AG08396 (cell line): ENCODE measurements around the gene RUBCN.
A peak's percentile ranks its signal among the peaks of the same experiment; 100 is the strongest.

Source experiments
- DNase-seq: peaks from one replicate; pipeline ENCODE4 v3.0.0; 2012; ENCODE audit warnings: low spot score, mixed read lengths

The RUBCN gene

DNA sequence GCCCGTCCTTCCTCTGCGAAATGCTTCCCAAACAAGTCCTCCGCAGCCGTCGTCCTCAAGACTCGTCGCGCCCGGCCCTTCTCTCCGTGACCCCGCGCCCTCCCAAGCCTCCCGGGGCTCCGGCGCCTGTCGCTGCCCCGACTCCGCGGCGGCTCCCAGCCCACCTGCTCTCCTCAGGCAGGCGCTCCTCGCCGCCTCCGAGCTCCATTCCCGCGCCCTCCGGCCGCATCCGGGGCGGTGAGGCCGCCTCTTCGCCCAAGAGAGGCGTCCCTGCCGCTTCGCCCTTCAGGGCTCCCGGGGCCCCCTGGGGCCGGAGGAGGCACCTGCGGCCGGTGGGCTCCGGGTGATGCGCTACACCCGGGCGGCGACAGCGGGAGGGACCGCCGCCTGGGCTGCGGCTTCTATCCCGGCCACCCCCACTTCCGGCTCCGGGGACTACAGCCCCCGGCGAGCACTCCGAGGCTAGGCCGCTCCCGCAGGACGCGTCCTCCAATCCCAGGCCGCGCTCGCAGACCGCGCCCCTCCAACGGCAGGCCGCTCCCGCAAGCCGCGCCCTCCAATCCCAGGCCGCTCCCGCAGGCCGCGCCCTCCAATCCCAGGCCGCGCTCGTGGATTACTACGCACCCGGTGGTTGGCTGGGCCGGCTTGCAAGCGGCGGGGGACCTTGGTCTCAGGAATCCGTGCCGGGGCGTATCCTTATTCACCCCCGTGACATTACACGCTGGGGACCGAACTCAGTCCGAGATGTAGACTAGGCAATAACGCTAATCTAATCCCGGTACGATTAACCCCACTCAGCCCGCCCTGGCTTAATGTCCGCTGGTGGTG, at the start of gene RUBCN:
Gene RUBCN, minus strand, starts transcription at position 414 of the 828 bp plus-strand sequence. Its CDS starts 185 bp downstream, at position 229.
- DNase-seq: peak; percentile 97

DNA sequence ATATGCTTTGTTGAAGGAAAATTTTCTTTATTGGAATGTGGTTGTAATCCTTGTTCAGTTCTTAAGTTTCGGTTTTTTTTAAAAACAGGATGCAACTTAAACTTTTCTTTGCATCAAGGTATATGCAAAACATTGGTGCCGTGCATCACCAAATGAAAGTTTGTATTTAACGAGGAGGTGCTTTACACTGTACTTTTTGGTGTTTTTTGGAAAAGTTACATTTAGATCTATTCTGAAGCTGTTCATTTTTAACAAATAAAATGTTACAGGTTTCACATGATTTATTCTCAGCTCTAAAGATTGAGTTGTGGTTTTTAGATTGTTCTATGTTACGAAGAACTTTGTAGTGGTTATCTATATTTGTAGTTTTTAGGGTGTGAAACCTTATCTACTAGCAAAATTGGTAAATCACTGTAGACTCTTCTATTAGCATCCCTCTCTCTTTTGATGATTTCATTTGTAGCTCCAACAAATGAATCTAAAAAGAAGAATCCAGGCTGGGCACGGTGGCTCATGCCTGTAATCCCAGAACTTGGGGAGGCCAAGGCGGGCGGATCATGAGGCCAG, 47.4 kb upstream of the RUBCN start:
- DNase-seq: no peak

DNA sequence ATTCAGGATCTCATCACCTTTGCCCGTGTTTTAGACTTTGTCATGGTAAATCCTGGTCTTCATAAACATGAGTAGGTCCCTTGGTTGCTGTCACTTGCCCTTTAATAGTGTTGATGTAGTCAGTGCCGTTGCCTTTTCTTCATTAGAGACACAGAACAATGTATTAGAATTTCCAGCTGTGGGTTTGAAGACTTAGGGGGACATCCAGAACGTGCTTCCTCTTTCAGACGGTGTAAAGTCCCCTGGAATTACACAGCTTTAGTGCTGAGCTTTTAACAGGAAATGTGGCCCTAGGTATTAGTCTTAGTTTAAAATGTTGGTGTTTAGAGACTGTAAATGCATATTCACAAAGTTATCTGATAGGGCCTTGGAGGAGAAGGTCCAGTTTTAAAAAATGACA, 45.5 kb upstream of the RUBCN start:
- no peak for DNase-seq

DNA sequence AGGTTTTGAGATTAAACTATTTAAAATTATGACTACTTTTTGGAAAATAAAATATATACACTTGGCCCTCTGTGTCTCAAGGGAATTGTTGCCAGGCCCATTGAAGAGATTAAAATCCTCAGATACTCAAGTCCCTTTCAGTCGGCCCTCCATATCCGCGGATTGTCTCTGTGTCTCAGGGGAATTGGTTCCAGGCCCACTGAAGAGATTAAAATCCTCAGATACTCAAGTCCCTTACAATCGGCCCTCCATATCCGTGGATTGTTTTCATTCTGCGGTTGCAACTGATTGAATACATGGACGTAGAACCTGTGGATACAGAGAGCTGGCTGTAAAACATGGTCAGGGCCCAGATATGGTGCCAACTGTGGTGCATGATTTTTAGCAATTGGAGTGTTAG, 38.6 kb upstream of the RUBCN start:
- DNase-seq: no peak

DNA sequence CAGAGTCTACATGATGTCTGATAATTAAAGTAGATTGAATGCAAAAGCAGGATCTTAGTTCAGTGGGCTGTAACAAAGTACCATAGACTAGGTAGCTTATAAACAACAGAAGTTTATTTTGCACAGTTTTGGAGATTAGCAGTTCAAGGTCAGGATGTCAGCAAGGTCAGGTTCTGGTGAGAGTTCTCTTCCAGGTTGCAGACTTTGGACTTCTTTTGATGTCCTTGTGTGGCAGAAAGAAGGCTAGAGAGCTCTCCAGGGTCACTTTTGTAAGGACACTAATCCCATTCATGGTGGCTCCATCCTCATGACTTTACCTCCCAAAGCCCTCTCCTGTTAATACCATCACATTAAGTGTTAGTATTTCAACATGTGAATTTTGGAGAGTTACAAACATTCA, 25.1 kb upstream of the RUBCN start:
- DNase-seq: no peak

DNA sequence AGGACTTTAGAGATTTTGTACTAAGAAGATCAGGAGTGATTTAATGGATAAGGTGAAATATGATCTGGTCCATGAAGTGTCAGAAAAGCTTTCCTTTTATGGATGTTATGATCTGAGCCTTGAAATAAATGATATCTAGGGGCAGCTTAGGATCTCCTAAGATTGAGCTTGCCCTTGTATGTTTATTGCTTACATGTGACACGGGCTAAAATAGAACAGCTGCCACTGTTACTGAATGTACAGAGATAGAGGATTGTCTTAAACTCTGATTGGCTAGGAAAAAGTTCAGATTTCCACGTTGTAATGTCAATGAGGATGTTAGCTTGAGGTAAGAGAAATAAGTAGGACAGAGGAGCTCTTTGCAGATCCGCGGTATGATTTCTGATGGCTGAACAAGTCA, 21.8 kb upstream of the RUBCN start:
- DNase-seq: no peak

DNA sequence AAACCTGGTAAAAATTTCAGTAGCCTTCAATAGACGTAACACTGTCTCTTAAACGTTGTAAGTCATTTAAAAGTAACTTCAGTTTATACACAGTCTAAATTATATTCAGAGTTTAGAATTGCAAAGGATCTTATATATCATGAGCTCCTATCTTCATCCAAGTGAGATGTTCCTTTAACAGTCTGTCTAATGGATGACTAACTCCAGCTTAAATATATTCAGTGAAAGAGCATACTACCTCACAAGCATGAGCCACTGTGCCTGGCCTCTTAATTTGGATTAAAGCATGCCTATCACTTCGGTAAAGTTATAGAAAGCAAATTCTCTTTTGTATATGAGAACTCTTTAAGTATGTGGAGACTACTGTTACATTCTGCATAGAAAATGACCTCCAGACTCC, 20.0 kb upstream of the RUBCN start:
- no peak for DNase-seq

DNA sequence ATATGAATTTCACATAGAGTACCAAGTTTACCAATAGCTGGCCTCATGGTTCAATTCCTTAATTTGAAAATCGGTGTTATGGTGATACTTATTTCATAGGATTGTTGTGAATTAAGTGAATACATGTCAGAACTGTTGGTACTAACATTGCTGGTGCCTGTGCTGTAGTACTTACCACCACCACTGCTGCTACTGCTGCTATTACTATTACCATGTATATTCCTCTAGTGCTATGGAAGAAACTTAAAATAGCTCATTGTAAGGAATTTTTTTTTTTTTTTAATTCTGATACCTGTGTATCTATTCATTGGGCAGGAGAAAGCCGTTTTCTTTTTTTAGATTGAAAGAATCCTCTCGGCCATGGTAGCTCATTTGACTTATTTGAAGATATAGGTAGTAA, 16.6 kb upstream of the RUBCN start:
- no peak for DNase-seq

DNA sequence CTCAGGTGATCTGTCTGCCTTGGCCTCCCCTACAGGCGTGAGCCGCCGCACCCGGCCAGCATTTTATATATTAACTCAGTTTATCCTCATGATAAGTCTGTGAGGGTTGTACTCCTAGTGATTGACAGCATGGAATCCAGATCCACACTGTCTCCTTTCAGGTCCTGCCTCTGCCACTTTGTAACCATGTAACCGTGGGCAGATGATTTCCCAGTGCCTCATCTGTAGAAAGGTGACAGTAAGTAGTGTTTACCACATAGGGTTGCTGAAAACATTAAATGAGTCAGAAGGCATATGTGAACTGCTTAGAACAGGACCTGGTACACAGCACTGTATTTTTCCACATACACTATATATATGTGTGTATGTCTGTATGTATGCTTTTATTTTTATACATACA, 15.4 kb upstream of the RUBCN start:
- DNase-seq: no peak

DNA sequence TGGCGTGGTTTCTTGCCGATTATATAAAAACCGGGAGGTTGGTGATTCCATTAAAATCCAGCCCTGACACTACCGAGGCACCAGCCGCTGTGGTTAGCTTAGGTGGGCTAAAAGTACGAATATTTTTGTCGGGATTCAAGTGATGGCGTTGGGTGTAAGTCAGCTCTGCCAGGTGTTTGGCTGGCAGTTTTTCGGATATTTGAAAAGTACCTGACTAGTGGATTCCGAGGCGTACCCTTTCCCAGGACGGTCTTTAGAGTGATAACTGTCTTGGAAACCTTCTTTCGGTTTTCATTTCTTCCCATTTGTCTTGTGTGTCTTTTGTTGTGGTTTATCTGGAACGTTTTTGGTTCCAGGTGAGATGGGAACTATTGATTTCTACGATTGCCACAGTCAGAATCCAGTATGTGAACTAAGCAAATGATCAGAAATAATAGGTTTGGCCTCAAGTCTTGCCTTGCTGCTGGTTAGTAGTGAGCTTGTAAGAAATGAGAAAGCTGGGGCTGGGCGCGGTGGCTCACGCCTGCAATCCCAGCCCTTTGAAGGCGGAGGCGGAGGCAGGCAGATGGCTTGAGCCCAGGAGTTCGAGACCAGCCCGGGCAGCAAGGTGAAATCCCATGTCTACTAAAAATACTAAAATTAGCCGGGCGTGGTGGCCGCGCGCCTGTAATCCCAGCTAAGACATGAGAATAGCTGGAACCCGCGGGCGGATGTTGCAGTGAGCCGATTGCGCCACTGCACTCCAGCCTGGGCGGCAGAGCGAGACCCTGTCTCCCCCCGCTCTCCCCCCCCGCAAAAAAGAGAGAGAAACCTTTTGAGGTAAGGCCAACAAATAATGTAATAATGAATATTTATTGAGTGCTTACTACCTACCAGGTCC, 14.4 kb upstream of the RUBCN start:
- DNase-seq: peak; percentile 32

DNA sequence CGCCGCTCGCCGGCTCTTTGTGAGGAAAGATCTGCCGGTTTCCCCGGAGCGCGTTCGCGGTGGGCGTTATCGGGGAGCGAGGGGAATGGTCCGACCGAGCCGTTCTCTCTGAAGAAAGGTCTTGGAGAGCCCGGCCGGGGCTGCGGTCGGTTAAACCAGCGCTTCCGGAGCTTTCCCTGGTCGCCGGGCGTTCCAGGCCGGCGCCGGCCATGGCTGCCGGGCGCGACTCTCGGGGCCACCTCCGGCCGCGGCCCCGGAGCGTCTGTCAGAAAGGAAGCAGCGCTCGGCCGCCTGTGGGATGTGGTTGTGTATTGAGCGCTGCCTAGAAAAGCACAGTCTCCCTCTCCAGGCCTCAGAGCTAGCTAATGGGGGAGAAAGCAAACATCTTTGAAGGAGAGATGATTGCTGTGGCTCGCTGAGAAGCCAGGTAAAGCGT, 13.7 kb upstream of the RUBCN start:
- DNase-seq: peak; percentile 80

DNA sequence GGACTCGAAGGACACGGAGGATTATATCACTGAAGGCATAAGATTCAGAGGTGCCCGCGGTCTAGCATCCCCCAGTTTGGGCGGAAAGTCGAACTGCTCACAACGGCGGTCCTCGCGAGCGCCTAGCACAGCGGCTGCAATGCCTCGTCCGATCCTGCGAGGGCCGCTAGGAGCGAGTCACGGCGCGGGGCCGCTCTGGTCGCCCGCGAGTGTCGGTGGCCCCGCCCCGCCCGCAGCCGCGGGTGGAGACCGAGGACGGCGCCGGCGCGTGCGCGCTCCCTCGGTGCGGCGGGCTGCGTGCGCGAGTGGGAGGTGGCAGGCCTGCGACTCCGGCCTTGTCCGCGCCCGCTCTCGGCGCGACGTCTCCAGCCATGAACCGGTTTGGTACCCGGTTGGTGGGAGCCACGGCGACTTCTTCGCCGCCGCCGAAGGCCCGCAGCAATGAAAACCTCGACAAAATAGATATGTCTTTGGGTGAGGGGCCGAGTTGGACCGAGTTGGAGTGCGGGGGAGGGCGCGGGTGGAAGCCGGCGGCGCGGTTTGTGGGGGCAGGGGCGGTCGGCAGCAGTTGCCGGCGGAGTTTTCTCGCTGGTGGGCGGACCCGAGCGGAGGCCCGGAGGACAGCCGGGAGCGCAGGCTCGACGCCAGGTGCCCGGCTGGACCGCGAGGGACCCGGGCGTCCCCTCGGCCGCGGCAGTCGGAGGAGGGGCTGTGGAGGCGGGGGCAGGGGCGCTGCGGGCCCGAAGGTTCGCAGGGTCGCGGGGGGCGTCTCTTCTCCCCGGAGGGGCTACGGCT, 13.1 kb upstream of the RUBCN start, which contains the start of gene FYTTD1:
Gene FYTTD1, plus strand, starts transcription at position 283 of the 795 bp plus-strand sequence. Its CDS starts 89 bp downstream, at position 372.
- DNase-seq: peak; percentile 97

DNA sequence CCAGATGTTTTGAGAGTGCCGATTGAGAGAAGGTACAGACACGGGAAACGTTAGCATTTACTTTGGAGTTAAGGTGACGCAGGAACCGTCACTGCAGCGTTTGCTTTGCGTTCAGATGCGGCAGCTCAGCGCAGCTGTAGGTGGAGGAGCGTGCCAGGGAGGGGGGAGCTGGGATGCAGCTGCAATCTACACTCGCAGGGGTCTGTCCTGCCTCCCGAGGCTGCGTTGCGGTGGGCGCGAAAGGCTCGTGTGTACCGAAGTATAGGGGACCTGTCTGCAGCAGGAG, 12.6 kb upstream of the RUBCN start:
- DNase-seq: peak; percentile 72

DNA sequence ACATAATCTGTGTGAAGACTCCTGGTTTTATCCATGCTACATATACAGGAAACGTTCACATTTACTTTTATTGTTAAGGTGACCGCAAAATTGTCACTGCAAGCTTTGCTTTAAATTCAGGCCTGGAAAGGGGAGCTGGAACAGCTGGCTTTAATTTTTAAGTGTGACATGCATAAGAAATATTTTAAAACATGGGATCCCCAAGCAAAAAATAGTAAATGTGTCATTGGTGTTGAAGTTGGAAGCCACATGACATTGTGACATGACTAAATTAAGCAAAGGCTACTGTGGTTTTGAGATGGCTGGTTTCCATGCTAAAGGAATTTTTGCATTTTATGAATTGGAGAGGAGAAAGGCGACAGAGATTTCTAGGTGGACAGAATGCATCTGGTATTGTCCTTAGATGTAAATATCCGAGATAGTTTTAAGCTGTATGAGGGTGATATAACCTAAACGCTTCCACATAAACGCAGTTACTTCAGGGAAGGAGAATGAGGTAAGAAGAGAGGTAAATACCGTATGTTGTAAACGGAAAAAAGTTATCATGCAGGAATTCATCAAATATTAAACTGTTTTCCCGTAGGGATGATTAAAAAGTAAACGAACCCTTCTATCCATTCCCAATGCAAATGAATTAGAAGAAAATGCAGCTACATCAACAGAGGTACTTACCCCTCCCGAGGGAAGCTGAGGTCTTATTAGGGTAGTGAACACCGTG, 12.1 kb upstream of the RUBCN start:
- DNase-seq: peak; percentile 49

DNA sequence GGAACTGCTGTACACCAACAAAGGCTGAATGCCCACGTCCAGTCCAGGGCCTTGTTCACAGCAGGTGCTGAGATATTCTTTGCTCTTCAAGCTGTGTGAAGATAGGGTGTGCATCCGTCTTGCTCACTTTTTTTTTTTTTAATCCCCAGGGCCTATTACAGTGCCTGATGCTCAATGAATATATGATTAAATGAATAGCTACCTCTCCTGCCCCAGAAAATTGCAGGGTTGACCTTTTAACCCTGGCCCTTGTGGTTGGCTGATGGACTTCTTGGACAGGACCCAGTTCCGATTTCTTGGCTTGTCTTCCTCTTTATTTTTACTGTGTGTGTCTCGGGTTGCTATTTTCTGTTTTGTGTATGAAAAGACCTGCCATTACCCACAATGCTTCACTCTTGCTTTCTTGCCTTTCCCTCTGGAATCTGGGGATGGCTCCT, 10.1 kb upstream of the RUBCN start:
- no peak for DNase-seq

DNA sequence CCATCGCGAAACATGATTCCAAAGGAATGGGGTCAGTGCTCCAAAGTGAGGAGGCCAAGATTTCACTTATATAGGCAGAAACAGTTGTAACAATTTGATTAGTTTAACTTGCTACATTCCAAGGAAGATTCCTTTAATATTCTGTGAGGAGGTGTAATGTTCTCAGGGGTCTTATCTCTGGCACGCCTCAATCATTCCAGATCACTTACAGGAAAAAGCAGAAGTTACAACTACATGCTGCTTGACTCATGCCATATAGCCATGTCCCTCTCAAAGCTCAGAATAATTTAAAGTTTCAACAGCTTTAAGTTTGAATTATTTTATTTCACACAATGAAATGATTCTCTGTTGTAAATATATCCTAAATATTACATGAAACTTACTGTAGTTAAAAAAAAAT, 9.5 kb upstream of the RUBCN start:
- DNase-seq: no peak

DNA sequence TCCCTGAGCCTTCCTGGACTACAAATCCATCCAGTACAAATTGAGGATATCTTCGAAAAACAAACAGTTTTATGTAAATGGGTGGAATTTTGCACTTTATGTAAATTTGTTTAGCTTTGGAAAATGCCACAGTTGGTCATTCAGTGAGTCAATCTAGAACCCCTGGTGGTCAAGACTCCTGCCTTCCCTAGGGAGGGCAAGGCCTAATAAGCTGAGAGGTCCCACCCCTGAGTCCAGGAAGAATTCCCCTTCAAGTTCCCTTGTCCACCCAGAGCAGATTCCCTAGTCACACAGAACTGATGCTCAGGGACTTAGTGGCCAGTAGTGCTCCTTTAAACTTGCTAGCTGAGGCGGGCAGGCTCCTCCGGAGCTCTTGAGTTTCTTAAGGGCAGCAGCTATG, 6.1 kb upstream of the RUBCN start:
- DNase-seq: no peak

DNA sequence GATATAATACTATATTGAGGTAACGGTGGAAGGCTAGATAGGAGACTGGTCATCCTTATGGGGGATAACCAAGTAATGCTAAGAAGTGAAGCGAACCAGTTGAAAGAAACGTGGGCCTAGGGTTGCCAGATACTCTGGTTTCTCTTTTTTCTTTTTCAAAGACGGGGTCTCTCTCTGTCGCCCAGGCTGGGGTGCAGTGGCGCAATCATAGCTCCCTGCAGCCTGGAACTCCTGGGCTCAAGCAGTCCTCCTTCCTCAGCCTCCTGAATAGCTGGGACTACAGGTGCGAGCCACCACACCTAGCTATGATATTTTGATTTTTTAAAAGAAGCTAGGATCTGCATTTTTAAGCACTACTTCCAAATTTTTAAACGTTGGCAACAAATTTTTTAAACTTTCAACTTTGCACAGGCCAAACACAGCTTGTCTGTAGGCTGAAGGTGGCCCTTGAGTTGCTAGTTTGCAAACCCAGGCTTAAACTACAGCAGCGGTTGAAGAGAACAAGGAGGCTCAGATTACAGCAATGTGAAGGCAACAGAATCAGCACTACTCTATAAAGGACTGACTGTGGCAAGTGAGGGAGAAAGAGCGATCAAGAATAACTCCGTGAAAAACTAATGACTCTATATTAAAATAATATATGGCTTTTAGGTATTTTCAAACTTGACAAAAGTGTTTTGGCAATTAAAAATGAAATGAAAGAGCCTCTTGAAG, 1.2 kb upstream of the RUBCN start:
- DNase-seq: no peak

DNA sequence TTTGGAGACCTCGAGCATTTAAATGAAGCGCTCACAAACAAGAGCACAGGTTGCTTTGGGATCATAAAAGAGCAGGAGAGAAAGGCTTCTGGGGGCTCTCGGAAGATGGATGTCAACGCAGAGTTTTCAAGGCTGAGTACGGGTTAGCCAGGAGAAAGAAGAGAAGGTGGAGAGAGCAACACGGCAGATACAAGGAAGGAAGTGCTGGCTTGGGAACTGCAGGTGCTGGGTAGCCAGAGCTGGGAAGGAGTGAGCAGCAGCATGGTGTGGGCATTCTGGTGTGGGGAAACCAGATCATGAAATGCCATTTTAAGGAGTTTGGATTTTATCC, 580 bp upstream of the RUBCN start:
- DNase-seq: no peak

DNA sequence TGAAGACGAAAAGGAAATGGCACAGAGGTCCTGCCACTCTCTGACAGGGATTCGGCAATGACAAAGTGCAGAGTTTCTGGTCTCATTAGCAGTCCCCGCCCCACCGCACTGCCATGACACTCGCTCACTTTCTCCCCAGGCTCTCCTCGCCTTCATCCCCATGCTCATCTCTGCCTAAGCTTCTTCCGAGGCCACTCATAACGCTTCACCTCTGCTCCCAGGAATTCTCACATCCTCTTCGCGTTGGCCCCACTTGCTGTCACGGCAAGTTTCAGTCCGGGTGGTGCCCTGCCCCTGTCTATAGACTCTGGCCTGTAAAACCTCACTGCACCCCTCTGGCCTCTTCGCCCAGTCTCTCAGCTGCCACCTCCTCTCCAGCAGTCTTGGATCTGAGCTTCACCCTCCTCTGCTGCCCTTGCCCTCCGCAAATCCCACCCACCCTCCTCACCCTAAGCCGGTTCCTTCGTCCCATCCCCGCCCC, 654 bp downstream of the RUBCN start:
- peak; percentile 51 for DNase-seq
